Osteoblast (primary cell): ENCODE measurements around the gene PBLD. TPM values are rescaled to one million over a fixed set of nuclear protein-coding genes. Genes with fewer than 3 reads are reported as not detected.
"Not testable (repeated sequence)": the region's sequence is repeated elsewhere in the genome, so short reads cannot be mapped to it uniquely, and the experiment has no call there.

Experiments used
- DNase-seq: peaks from one replicate; pipeline ENCODE4 v3.0.0; 2011; ENCODE audit warnings: low spot score, mixed read lengths; ENCODE audit not compliant: insufficient read length; ENCODE audit errors: missing footprints
- H2AFZ ChIP-seq: 2 replicates; pipeline ENCODE4 v1.6.0; 2011; ENCODE audit warnings: mild to moderate bottlenecking, low read length
- H3K27ac ChIP-seq: 2 replicates; pipeline ENCODE4 v1.5.1; 2011; ENCODE audit warnings: mild to moderate bottlenecking, low read depth, low read length, moderate library complexity
- H3K27me3 ChIP-seq: 2 replicates; pipeline ENCODE4 v1.6.0; 2012; ENCODE audit warnings: mild to moderate bottlenecking, control low read depth, inconsistent platforms, low read length, moderate library complexity; ENCODE audit not compliant: insufficient read depth
- H3K36me3 ChIP-seq: 2 replicates; pipeline ENCODE4 v1.5.1; 2011; ENCODE audit warnings: mild to moderate bottlenecking, low read length, control low read depth, moderate library complexity; ENCODE audit not compliant: insufficient read depth
- H3K4me1 ChIP-seq: 2 replicates; pipeline ENCODE4 v1.5.1; 2011; ENCODE audit warnings: mild to moderate bottlenecking, low read length, control low read depth, moderate library complexity; ENCODE audit not compliant: insufficient read depth
- H3K4me2 ChIP-seq: 2 replicates; pipeline ENCODE4 v1.6.0; 2011; ENCODE audit warnings: mild to moderate bottlenecking, low read length; ENCODE audit not compliant: insufficient read depth
- H3K4me3 ChIP-seq: fragments of 200-600 bp; sonication (generic); 3 replicates; pipeline ENCODE4 v1.5.1; 2012; ENCODE audit warnings: mild to moderate bottlenecking, low read length, inconsistent platforms; ENCODE audit not compliant: insufficient read depth
- H3K79me2 ChIP-seq: 2 replicates; pipeline ENCODE4 v1.6.0; 2012; ENCODE audit warnings: mild to moderate bottlenecking, low read length, control low read depth, inconsistent platforms; ENCODE audit not compliant: insufficient read depth
- H3K9me3 ChIP-seq: 2 replicates; pipeline ENCODE4 v1.5.1; 2011; ENCODE audit warnings: low read depth, low read length, control low read depth
- H4K20me1 ChIP-seq: 2 replicates; pipeline ENCODE4 v1.6.0; 2012; ENCODE audit warnings: mild to moderate bottlenecking, low read length, control low read depth; ENCODE audit not compliant: insufficient read depth
- total RNA-seq: library from RNA; depleted of rRNA; stranded (reverse); fragments of >200 nt; gene quantifications from 2 replicates; pipeline ENCODE4 v1.2.3, GENCODE V29; 2012
- TF ChIP-seq, protein P1 (sequence below): IDR thresholded peaks from 2 replicates; pipeline ENCODE4 v1.5.1; 2011; ENCODE audit warnings: mild to moderate bottlenecking, low read depth, low read length, moderate library complexity; ENCODE audit errors: extremely low read depth

Gene PBLD
- total RNA-seq, 1 donor: 13.4 TPM

DNA sequence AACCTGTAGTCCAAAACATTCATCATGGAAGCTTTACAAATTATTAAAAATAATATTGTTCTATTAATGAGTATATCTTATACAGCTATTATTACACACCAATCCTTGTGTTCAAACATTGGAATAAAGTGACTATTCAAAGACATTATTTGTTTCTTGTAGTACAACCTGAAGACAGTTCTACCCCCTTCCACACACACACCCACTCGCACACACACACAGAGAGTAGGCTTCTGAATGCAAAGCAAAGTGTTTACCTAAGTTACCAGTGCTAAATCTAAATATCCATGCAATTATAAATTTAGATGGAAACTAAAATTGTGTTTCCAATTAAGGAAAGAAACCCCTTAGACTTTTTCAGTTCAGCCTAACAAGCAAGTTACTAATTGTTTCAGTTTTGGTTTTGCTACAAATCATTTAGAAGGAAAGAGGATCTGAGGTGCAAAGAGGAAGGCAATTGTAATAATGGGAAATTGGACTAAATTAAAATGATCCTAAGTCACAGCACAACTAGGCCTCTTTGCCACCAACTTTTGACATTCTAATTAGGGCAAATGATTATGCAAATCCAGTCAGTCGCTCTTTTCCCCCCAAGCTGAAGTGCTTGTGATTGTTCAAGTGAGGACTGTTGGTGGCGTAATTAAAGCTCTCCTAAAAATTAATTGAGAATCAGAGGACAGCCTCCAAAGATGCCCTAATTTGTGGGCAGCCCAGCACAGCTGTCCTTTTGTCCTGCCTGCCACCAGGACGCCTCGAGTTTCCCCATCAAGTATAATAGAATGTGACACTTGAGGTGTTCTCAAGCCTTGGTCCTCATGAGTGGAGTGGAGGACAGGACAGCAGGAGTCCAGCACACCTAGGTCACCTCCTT, 80.9 kb downstream of the PBLD start:
- no peaks in the 10 kb centered on the region for H3K79me2 ChIP-seq
- no peak overlapping the region for H2AFZ ChIP-seq
- H3K4me3 ChIP-seq: no peak overlapping the region
- TF ChIP-seq, protein P1, sequence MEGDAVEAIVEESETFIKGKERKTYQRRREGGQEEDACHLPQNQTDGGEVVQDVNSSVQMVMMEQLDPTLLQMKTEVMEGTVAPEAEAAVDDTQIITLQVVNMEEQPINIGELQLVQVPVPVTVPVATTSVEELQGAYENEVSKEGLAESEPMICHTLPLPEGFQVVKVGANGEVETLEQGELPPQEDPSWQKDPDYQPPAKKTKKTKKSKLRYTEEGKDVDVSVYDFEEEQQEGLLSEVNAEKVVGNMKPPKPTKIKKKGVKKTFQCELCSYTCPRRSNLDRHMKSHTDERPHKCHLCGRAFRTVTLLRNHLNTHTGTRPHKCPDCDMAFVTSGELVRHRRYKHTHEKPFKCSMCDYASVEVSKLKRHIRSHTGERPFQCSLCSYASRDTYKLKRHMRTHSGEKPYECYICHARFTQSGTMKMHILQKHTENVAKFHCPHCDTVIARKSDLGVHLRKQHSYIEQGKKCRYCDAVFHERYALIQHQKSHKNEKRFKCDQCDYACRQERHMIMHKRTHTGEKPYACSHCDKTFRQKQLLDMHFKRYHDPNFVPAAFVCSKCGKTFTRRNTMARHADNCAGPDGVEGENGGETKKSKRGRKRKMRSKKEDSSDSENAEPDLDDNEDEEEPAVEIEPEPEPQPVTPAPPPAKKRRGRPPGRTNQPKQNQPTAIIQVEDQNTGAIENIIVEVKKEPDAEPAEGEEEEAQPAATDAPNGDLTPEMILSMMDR: no peak
- no peaks in the 10 kb centered on the region for H4K20me1 ChIP-seq
- H3K36me3 ChIP-seq: no peaks in the 10 kb centered on the region
- H3K9me3 ChIP-seq: no peaks in the 10 kb centered on the region
- no peak overlapping the region for H3K27ac ChIP-seq
- no peak for DNase-seq
- H3K4me2 ChIP-seq: no peak overlapping the region
- H3K27me3 ChIP-seq: peaks cover 10% of the 10 kb centered on the region
- H3K4me1 ChIP-seq: no peaks in the 10 kb centered on the region

- Histone ChIP-seq H4K20me1 (no peaks in the 10 kb centered on the region), H3K9me3 (no peaks in the 10 kb centered on the region), H2AFZ (no peak overlapping the region), H3K4me2 (no peak overlapping the region), H3K4me1 (no peaks in the 10 kb centered on the region), H3K36me3 (no peaks in the 10 kb centered on the region), H3K79me2 (no peaks in the 10 kb centered on the region), H3K27me3 (peaks cover 10% of the 10 kb centered on the region), H3K4me3 (no peak overlapping the region), H3K27ac (no peak overlapping the region)
- TF ChIP-seq, protein P1: no peak
- DNase-seq: no peak
These were observed 81.6 kb downstream of the PBLD start for GRCh38 chr10:68251151-68251550.

DNA sequence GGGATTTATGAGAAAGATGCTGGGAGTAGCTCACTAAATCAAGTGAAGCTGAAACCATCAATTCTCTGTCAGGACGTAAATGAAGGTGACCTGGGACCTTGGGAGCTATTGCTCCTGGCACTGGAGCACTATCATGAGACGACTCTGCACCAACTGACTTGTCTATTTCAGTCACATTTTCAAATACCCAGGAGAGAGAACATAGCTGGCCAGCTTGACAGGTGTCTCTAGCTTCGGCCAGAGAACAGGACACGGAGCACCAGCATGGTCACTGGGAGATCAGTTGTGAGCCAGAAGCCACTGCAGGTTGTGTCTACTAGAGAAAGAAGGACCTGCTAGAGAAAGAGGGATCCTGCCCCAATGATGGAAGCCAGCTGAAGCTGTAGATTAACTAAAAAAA, 83.4 kb downstream of the PBLD start:
- TF ChIP-seq, protein P1: no peak
- no peak overlapping the region for H3K27ac ChIP-seq

DNA sequence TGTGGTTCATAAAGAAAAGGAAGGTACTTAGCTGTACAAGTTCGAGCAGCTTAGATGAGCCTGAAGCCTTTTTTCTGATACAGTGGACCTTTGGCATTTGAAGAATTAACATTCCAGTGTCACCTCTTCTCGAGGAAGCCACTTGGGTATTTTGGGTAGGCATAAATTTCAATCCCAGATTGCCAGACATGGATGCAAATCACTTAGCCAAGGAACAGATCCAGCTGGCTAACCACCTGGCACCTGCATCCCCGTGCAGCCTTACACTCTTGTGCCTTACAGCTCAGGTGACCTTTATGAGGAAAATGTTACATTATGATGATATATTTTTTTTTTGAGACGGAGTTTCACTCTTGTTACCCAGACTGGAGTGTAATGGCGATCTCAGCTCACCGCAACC, 84.8 kb downstream of the PBLD start:
- H3K36me3 ChIP-seq: no peaks in the 10 kb centered on the region
- TF ChIP-seq, protein P1: no peak
- H4K20me1 ChIP-seq: no peaks in the 10 kb centered on the region
- H3K4me2 ChIP-seq: no peak overlapping the region
- no peak overlapping the region for H2AFZ ChIP-seq
- no peak for DNase-seq
- no peak overlapping the region for H3K4me3 ChIP-seq
- no peak overlapping the region for H3K27ac ChIP-seq
- H3K79me2 ChIP-seq: no peaks in the 10 kb centered on the region
- H3K4me1 ChIP-seq: no peaks in the 10 kb centered on the region
- H3K9me3 ChIP-seq: no peaks in the 10 kb centered on the region
- peaks cover 4% of the 10 kb centered on the region for H3K27me3 ChIP-seq

More for the DNA sequence above, 83.4 kb downstream of the PBLD start:
- Histone ChIP-seq H3K4me3 (no peak overlapping the region), H3K9me3 (no peaks in the 10 kb centered on the region), H3K36me3 (no peaks in the 10 kb centered on the region), H3K4me1 (no peaks in the 10 kb centered on the region), H3K27me3 (peaks cover 10% of the 10 kb centered on the region), H2AFZ (no peak overlapping the region), H4K20me1 (no peaks in the 10 kb centered on the region), H3K4me2 (no peak overlapping the region), H3K79me2 (no peaks in the 10 kb centered on the region)
- DNase-seq: no peak

DNA sequence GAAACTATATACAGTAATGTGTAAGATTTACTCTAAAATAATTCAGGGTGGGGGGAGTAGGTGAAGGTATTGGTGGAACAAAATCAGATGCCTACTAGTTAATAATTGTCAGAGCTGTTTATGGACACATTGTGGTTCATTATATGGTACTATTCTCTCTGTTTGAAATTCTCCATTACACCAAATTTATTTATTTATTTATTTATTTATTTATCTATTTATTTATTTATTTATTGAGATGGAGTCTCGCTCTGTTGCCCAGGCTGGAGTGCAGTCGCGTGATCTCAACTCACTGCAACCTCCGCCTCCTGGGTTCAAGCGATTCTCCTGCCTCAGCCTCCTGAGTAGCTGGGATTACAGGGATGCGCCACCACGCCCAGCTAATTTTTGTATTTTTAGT, 86.3 kb downstream of the PBLD start:
- not testable (repeated sequence) for H3K4me2 ChIP-seq, H3K27ac ChIP-seq, H3K36me3 ChIP-seq, H4K20me1 ChIP-seq, H3K9me3 ChIP-seq, H3K4me1 ChIP-seq, DNase-seq, H3K27me3 ChIP-seq, H3K4me3 ChIP-seq, H3K79me2 ChIP-seq, H2AFZ ChIP-seq
